GM12872 (cell line): ENCODE results near the gene ITSN1.

Source experiments
- TF ChIP-seq, protein P1 (sequence below): IDR thresholded peaks from 3 replicates; pipeline ENCODE4 v1.5.1; 2011; ENCODE audit warnings: low read depth, mild to moderate bottlenecking, low read length, moderate library complexity; ENCODE audit not compliant: insufficient read depth

The ITSN1 gene

GRCh38 chr21:33645730-33646129 is 3.4 kb downstream of the ITSN1 start:
- TF ChIP-seq, protein P1, sequence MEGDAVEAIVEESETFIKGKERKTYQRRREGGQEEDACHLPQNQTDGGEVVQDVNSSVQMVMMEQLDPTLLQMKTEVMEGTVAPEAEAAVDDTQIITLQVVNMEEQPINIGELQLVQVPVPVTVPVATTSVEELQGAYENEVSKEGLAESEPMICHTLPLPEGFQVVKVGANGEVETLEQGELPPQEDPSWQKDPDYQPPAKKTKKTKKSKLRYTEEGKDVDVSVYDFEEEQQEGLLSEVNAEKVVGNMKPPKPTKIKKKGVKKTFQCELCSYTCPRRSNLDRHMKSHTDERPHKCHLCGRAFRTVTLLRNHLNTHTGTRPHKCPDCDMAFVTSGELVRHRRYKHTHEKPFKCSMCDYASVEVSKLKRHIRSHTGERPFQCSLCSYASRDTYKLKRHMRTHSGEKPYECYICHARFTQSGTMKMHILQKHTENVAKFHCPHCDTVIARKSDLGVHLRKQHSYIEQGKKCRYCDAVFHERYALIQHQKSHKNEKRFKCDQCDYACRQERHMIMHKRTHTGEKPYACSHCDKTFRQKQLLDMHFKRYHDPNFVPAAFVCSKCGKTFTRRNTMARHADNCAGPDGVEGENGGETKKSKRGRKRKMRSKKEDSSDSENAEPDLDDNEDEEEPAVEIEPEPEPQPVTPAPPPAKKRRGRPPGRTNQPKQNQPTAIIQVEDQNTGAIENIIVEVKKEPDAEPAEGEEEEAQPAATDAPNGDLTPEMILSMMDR = no peak

GRCh38 chr21:33647587-33647986 is 5.3 kb downstream of the ITSN1 start:
- TF ChIP-seq, protein P1 = no peak

DNA sequence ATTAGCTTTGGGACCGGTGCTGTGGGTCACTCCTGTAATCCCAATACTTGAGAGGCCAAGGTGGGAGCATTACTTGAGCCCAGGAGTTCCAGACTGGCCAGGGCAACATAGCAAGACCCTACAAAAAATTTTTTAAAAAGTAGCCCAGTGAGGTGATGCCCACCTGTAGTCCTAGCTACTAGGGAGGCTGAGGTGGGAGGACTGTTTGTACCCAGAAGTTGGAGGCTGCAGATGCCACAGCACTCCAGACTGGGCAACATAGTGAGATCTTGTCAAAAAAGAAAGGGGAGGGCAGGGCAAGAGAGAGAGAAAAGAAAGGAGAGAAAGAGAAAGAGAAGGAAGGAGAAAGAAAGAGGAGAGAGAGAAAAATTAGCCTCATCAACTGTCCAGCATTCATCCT is 6.3 kb downstream of the ITSN1 start:
- TF ChIP-seq, protein P1 = no peak

DNA sequence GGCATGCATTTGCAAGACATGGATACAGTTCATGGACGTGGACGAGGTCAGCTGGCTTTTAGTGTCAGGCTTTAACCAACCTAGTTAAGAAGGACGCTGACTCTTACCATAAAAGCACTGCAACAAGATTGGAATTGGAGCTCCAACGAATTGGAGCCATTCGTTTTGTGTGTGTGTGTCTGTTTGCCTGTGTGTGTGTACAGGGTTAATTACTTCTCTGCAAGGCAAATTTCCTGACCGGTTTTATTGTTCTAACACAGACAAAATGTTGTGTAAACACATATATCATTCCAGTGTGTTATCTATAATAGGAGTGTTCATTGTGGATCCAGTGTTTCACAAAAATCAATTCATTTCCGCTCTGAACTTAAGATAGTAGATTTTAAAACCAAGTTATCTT is 7.9 kb downstream of the ITSN1 start:
- TF ChIP-seq, protein P1 = no peak

- TF ChIP-seq, protein P1 = no peak
Observed at GRCh38 chr21:33650929-33651509, 8.7 kb downstream of the ITSN1 start.

GRCh38 chr21:33651965-33652680 is 9.8 kb downstream of the ITSN1 start:
- TF ChIP-seq, protein P1 = no peak

GRCh38 chr21:33654412-33654811 is 12.1 kb downstream of the ITSN1 start:
- TF ChIP-seq, protein P1 = no peak
